Midbrain (tissue), 1 donor: ENCODE data around the gene HNRNPA1.
"Not testable (repeated sequence)": the region's sequence is repeated elsewhere in the genome, so short reads cannot be mapped to it uniquely, and the experiment has no call there.

ENCODE experiments used
- DNase-seq: peaks from one replicate; lab custom pipeline; 2025; lab: John Stamatoyannopoulos, UW

Gene HNRNPA1

DNA sequence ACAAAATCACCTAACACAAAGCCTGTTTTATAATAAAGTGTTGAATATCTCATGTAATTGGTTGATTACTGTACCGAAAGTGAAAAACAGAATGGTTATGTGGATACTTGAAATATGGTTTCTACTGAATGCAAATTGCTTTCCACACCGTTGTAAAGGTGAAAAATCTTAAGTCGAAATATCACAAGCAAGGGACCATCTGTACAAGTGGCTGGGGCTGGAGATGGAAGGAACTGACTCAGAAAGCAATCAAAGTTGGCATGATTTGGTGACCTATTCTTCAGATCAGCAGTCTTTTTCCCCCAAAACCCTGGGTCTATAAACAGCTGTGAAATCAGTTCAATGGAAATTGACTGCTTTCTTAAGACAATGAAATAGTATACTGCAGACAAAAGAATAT, 4.2 kb upstream of the HNRNPA1 start:
- no peak for DNase-seq

DNA sequence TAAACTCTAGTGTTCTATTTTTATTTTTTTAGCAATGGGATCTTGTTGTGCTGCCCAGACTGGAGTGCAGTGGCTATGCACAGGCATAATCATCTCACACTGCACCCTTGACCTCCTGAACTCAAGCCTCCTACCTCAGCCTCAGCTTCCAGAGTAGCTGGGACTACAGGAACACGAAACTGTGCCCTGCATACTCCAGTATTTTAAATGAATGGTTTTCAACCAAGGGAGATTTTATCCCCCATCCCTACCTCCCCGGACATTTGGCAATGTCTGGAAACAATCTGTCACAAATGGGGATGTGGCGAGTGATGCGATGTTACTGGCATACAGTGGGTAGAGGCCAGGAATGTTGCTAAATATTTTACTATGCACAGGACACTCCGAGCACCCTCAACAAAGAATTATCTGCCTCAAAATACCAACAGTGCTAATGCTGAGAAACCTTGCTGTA, 2.7 kb upstream of the HNRNPA1 start:
- DNase-seq, result no peak

DNA sequence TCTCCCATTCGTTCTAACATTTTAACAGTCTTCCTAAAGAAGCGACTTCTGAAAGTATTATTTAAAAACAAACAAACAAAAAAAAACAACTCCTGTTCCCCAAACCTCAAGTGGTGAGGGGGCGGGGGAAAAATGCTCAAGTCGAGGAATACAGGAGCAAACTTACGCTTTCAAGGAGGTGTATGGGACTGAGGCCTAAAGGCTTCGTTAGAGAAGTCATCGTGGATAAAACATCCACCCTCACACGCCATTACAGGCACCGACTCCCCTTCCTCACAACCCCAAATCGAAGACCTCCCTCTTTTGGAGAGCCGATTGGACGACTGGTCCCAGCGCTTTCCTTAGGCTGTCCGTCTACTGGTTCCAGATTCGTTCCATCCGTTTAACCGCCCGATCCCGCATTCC, 1.3 kb upstream of the HNRNPA1 start:
- DNase-seq, result no peak

DNA sequence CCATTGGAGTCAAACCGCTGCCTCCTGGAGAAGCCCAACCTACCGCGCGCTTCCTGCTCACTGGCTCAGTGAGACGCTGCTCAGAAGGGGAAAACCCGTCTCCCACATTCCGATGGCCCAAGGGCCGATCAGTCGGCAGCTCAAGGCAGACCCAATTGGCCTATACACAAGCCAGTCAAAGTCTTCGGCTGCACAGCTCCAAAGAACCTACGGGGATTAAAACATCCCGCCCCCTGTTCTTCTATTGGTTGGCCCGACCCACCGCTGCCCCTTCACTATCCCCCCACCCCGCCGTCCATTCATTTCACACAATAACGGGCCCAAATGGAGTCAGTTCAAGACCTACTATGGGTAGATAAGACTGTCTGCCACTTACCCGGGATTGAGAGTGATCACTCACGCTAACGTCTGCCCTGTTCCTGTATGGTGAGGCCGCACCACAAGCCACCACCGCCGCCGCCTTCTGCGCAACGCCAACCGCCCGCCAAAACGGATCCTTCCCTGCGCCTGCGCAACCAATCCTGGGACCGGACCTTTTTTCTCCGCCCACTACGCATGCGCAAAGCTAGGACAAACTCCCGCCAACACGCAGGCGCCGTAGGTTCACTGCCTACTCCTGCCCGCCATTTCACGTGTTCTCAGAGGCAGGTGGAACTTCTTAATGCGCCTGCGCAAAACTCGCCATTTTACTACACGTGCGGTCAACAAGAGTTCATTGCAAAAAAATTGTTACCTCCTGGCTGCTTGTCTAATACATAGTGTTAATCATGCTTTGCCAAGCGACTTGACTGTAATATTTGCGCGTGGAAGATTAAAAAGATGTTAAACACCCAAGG, 676 bp upstream of the HNRNPA1 start, which contains the start of gene CBX5:
CBX5 (minus strand) TSS at position 491 of the 836 bp plus-strand sequence. CDS start 22,472 bp downstream, outside the sequence.
- DNase-seq, result peak; percentile 98

DNA sequence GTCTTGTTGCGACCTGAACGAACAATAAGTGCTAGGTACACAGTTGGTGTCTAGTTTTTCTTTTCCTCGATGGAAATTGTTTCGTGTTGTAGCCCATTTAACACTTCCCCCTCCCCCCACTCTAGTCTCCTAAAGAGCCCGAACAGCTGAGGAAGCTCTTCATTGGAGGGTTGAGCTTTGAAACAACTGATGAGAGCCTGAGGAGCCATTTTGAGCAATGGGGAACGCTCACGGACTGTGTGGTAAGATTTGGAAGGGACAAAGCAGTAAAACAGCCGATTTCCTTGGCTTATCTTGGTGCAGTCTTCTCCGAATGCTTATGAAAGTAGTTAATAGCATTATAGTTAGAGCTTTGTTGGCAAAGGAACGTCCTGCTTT, 724 bp downstream of the HNRNPA1 start:
- not testable (repeated sequence) for DNase-seq

DNA sequence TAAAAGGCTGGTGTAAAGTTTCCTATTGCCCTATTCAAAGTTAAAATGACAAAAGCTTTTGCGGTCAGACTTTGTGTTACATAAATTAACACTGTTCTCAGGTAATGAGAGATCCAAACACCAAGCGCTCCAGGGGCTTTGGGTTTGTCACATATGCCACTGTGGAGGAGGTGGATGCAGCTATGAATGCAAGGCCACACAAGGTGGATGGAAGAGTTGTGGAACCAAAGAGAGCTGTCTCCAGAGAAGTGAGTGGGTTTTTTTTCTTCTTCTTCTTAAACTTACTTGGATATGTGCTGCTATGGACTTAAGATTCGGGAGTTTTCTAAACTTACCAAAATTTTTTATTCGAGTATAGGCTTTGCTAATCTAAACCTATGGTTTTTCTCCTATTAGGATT, 1.2 kb downstream of the HNRNPA1 start:
- not testable (repeated sequence) for DNase-seq

DNA sequence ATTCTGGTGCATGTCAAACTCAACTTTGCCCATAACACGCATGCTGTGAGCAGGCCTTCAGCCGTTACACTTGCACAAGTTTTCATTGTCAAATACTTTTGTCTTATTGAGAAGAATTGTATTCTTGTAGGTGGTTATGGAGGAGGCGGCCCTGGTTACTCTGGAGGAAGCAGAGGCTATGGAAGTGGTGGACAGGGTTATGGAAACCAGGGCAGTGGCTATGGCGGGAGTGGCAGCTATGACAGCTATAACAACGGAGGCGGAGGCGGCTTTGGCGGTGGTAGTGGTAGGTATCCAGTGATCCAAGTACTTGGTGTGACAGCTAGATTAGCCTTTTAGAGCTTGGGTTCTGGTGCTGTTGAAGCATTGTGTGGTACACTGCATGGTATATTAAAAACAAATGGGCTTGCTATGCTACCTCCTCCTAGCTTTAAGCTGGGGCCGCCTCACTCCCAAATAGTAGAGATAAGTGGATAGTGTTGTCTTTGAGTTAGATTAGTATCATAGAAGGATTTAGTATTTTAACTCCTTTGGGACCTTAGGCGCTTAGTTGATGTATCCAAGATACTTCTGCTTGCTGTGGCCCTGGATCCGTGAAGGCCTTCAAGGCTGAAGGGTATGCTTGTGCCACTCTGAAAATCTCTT, 2.5 kb downstream of the HNRNPA1 start:
- DNase-seq, result no peak

DNA sequence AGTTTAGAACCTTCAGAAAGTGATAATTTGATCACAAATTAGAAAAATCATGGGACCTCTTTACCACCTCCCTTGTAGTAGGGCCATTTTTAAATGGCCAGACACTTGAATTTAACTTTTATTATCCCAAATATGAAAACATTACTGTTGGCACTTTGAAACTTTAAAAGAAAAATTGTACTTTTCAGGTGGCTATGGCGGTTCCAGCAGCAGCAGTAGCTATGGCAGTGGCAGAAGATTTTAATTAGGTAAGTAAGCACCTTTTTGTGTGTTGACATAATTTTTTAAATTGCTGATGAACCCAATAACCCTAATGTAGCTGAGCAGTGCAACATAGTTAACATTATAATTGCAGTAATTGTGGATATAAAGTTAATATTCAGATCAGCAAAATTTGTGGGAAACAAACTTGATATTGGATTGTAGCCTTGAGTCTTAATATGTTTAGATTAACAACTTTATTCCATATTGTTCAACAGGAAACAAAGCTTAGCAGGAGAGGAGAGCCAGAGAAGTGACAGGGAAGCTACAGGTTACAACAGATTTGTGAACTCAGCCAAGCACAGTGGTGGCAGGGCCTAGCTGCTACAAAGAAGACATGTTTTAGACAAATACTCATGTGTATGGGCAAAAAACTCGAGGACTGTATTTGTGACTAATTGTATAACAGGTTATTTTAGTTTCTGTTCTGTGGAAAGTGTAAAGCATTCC, 3.7 kb downstream of the HNRNPA1 start:
- DNase-seq, result not testable (repeated sequence)

DNA sequence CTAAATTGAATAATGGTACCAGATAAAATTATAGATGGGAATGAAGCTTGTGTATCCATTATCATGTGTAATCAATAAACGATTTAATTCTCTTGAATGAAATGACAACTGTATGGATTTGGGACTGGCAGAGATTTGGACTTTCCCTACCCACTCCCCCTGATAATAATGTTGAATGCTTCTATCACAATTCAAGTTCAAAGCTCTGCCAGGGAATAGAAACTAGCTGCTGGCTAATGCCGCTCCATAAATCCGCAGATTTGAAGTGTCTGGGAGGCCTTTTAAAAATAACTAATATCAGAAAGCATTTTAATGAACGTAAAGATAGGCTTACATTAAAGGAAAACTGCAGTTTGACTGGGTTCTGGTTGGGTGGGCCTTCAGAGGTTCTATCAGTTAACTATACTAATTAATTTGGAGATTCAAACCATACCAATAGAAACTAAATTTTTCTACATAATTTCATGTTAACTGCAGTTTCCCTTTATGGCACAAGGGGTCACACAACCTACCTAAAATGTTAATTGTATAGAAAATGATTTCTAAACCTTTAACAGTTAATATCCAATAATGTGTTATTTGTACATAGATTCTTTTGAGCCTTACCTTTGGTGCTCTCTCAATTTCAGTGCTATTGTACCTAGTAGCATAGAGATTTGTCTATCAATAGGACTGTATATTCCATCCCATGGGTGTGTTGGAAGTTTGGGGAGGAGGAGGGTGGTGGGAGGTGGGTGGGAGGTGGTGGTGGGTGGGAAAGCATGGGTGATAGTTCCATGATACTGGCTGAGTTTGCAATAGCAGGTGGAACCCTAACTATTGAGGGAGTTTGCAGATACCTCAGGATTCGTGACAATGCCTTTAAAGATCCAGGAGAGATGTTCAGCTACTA, 4.9 kb downstream of the HNRNPA1 start:
- no peak for DNase-seq

DNA sequence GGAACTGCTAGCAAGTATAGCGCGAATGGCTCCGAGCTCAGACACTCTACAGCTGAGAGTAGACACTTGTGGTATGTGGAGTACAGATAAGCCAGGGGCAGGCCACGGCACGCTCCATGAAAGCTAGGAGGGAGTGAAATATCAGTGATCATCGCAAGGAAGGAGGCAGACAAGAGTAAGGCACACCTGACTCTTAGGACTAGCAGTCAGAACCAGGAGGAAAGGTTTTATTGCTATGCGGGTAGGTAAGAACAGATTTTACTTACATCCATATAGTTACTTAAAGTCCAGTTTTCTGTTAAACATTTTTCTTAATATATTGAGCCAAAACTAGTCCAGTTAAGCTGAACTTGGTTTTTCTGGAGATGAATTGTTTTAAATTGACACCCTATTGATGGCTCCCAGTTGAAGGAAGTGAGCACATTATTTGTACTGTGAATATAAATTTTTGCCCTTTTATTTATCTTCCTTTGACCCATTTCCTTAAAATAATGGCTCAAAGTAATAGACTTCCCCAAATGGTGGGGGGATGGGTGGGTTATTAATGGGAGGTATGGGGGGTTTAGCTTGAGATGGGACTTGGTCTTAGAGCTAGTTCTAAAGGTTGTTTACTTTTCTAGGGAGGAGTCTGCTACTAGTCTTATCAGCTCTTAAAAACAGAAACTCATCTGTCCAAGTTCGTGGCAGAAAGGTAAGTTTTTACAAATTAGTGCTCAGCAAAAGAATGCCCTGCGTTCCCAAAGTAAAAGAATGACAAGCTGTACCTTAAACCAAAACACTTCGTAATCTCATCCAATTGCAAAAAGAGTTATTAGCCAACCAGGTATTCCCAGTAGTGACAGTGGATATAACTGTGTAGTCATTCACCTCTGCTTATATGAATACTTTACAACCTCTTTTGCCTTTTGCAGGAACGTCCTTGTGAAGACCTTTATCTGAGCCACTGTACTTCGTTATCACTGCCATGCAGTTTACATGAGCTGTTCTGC, 5.8 kb downstream of the HNRNPA1 start:
- no peak for DNase-seq

DNA sequence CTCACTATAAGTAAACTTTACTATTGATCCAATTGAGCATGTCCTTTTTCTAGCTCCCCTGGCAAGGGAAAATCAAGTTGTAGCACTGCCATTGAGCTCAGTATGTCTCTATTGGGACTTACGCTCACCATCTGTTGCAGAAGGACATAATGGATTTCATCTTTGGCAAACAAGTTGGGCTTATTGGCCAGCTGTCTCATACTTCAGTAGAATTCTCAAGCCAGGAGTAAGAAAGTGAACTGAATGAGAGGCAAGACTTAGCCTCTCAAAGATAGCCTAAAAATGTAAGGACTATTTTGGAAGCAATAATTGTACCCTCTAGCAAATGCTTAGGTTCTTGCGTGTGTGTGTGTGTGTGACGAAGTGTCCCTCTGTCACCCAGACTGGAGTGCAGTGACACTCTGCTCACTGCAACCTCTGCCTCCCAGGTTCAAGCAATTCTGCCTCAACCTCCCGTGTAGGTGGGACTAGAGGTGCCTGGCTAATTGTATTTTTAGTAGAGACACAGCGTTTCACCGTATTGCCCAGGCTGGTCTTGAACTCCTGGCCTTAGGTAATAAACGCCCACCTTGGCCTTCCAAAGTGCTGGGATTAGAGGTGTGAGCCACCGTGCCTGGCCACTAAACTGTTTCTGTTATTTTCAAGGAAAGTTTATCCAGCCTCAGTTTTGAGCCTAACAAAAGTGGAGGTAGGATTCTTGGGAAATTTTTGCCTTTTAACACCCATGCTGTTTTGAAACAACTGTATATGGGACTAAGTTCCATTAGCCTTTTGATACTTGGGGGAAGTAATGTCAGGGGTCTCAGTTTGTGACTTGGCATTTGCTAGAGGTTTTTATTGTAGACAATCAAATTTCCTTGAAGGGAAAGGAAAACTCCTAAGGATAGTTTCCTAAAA, 7.0 kb downstream of the HNRNPA1 start:
- DNase-seq, result no peak

DNA sequence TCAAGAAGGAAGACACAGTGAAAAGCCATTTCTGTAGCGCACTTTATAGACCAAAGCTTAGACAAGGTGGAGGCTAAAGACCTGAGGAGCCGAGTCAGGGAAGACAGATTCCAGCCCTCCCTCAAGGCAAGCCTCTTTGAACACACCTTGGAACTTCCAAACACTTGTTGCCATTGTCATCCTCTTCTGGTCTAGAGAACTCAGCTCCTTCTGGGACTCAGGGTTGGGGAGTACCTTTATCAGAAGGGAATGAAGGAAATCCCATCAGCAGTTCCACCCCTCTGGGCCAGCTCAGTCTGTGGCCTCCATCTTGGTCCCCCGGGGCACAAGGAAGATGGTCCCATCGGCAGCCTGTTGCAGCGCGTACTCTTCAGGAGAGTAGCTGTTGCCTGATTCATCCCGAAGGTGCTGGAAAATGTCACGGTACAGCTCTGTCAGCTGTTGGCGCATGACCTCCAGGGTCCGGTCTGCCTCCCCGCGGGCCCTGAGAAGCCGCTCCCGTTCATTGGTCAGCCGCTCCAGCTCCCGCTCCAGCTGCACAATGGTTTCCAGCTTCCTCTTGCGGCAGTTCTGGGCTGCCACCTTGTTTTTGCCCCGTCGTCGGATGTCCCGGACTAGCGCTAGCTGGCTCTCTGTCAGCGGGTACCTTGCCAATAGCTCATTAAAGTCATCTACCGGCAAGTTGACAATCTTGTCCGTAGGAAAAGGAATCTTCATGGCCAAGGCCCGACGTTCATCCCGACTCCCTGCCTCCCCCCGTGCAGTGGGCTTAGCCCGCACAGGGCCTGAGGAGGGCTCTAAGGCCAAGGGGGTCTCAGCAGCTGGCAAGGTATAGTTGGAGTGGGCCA, 11.8 kb downstream of the HNRNPA1 start:
- no peak for DNase-seq

DNA sequence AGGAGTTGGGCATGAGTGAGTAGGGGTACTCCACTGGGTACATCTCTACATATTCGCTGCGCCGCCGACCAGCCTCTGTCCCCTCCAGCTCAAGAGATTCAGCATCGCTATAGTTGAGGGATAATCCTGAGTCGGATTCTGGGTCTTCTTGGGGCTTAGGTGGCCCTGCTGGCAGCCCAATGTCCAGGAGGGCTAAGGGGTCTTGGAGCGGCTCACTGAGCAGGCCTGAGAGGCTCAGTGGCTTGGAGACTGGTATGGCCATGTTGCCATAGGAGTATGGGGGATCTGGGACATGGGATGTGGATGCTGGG, 12.4 kb downstream of the HNRNPA1 start:
- no peak for DNase-seq

DNA sequence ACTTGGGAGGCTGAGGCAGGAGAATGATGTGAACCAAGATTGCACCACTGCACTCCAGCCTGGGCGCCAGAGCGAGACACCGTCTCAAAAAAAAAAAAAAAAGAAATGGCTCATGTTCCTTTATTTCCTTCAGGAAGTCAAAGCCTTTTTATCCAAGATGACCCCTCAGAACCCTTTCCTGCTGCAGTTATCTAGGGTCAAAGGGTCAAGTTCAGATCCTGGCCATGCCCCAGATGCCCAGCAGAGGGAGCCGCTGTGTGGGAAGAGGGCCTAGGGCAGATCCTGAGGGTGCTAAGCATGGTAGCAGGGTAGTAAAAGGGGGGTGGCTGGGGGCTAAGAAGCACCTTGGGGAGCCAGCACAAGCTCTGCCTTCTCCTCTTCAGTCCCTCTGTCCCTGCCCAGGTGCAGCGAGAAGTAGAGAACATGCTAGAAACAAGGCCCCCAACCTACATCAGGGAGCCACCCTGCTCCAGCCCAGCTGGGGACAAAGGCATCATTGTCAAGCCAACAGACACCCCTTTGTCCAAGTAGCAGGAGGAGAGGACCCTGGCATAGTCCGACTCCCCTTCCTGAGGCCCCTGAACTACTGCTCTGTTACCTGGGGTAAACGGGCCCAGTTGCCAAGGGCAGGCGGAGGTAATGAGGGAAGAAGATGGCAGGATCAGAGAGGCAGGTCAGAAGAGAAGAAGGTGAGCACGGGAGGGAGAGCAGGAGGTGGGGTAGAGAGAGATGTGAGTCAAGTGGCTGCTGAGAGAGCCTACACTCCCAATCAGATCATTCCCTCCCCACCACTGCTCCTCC, 13.8 kb downstream of the HNRNPA1 start:
- DNase-seq, result peak; percentile 67

DNA sequence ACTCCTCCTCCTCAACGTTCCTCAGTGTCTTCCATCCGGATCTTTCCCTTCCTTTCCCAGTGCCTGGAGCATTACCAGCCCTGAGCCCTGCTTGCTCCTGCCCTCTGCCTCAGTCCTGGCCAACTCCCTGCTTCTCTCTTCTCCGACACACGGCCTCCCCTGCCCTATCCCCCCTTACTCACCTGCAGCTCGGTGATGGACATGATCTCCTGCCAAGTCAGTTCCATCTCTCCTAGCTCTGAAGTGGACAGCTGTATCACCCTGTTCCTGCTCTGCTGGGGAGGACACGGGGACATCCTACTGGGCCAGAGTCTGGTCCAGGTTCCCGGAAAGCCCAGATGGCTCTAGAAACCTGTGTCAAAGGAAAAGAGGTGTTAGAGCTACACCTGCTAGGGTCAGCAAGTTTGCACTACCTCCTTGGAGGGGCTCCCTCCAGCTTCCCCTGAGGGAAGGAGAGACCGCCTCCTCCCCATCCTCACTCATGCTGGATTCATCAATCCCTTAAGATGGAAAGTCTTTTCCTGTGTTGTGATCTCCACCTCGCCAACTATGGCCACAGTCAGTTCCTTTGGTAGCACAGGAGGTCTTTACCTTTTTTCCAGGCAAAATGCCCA, 14.5 kb downstream of the HNRNPA1 start:
- no peak for DNase-seq

DNA sequence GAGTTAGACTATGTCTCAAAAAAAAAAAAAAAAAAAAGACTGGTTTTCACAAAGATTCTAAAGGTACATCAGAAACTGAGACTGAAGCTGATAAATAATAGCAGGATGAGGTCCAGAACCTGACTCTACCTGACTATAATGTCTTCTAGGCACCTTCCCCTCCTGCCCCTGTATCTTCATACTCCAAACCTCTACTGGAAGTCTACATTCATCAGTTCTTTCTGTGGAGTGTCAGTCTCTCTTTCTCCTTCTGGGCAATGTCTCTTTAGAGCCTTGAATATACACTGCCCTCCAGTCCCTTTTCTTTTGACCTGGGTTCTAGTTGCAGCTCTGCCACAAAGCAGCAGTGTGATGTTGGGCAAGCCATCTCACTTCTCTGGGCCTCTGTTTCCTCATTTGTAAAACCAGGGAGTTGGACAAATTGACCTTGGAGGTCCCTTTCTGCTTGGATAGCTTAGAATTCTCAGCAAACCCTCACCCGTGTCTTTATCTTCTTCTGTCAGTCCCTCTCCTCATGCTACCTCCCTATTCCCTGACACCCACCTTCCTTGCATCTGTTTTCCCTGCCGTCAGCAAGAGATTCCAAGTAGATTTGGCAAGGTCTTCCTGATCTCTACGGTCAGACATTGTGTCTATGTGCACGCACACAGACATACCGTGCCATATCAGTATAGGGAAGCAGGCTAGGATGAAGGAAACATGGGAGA, 16.0 kb downstream of the HNRNPA1 start:
- no peak for DNase-seq

DNA sequence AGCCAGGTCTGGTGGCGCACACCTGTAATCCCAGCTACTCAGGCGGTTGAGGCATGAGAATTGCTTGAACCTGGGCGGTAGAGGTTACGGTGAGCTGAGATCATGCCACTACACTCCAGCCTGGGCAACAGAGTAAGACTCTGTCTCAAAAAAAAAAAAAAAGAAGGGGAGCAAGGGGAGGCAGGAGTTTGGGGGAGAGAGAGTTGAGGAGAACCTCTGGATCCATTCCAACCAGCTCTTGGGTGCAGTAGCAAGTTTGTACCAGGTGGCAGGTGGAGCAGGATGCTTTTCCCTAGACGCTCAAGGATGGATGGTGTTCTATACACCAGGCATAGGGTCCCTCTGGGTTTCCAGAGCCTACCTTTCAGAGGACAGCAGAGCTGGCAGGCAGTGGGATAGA, 18.4 kb downstream of the HNRNPA1 start:
- DNase-seq, result no peak
